CD8-positive, alpha-beta memory T cell (primary cell): ENCODE results near the gene SULT1C2. TPM values are rescaled to one million over a fixed set of nuclear protein-coding genes. Genes with fewer than 3 reads are reported as not detected.

Experiments
- CTCF ChIA-PET: fragments of 350-600 bp; sonication (Branson Sonifier 250); formaldehyde crosslinking; loops from one replicate; lab custom pipeline; 2021; ENCODE audit warnings: antibody characterized with exemption; lab: Charles Lee
- POLR2A ChIA-PET: fragments of 350-600 bp; sonication (Branson Sonifier 250); formaldehyde crosslinking; loops from one replicate; lab custom pipeline; 2021; ENCODE audit warnings: antibody characterized with exemption; lab: Charles Lee
- DNase-seq, 5 donors: peaks; one replicate each; pipeline versions ENCODE4 v3.0.0 to v3.0.0-alpha.2; 2020 to 2022; ENCODE audit warnings: mixed read lengths in 1 of 5
- H3K27ac ChIP-seq: one replicate; pipeline ENCODE4 v1.7.0; 2013; ENCODE audit warnings: low read depth, mild to moderate bottlenecking, low read length, moderate library complexity
- H3K27me3 ChIP-seq: 2 replicates; pipeline ENCODE4 v1.7.0; 2013; ENCODE audit warnings: low read length, mild to moderate bottlenecking; ENCODE audit not compliant: insufficient read depth, poor library complexity, severe bottlenecking
- H3K36me3 ChIP-seq: 2 replicates; pipeline ENCODE4 v1.7.0; 2013; ENCODE audit warnings: mild to moderate bottlenecking, low read length, moderate library complexity; ENCODE audit not compliant: insufficient read depth
- H3K4me1 ChIP-seq: 2 replicates; pipeline ENCODE4 v1.7.0; 2013; ENCODE audit warnings: mild to moderate bottlenecking, low read length, moderate library complexity; ENCODE audit not compliant: insufficient read depth
- H3K4me3 ChIP-seq: 2 replicates; pipeline ENCODE4 v1.7.0; 2013; ENCODE audit warnings: mild to moderate bottlenecking, low read length
- H3K9me3 ChIP-seq: 2 replicates; pipeline ENCODE4 v1.7.0; 2013; ENCODE audit warnings: mild to moderate bottlenecking, low read length
- H3K27ac Mint-ChIP-seq, 8 donors: one replicate each; pipeline ENCODE4 v1.8.0; 2020 to 2021; ENCODE audit warnings: mixed read lengths in 8 of 8, mild to moderate bottlenecking in 6 of 8, inconsistent platforms in 3 of 8, moderate library complexity in 3 of 8
- H3K27me3 Mint-ChIP-seq, 2 donors: one replicate each; pipeline ENCODE4 v1.8.0; 2020 to 2021; ENCODE audit warnings: mixed read lengths in 2 of 2, mild to moderate bottlenecking in 1 of 2, moderate library complexity in 1 of 2
- H3K36me3 Mint-ChIP-seq, 3 donors: one replicate each; pipeline ENCODE4 v1.8.0; 2020 to 2021; ENCODE audit warnings: mixed read lengths in 3 of 3, inconsistent platforms in 1 of 3, mild to moderate bottlenecking in 1 of 3
- H3K4me1 Mint-ChIP-seq, 3 donors: one replicate each; pipeline ENCODE4 v1.8.0; 2020 to 2021; ENCODE audit warnings: mixed read lengths in 3 of 3, inconsistent platforms in 1 of 3, mild to moderate bottlenecking in 1 of 3
- H3K4me3 Mint-ChIP-seq, 7 donors: one replicate each; pipeline ENCODE4 v1.8.0; 2020 to 2021; ENCODE audit warnings: mixed read lengths in 7 of 7, mild to moderate bottlenecking in 6 of 7, moderate library complexity in 4 of 7, inconsistent platforms in 2 of 7
- H3K9me3 Mint-ChIP-seq, 5 donors: one replicate each; pipeline ENCODE4 v1.8.0; 2020 to 2022; ENCODE audit warnings: mixed read lengths in 5 of 5, mild to moderate bottlenecking in 3 of 5, moderate library complexity in 2 of 5, inconsistent platforms in 1 of 5
- polyA plus RNA-seq: library from polyadenylated mRNA; unstranded; fragments of 300-500 nt; fragmentation: Illumina TruSeq; gene quantifications from one replicate; pipeline ENCODE4 v1.2.3, GENCODE V29; 2021
- total RNA-seq, 2 experiments: library from RNA; stranded (reverse); gene quantifications; one replicate each; pipeline ENCODE4 v1.2.3, GENCODE V29; 2021

Gene SULT1C2
- total and polyA plus RNA-seq, 3 experiments from 2014 or later = not detected

DNA sequence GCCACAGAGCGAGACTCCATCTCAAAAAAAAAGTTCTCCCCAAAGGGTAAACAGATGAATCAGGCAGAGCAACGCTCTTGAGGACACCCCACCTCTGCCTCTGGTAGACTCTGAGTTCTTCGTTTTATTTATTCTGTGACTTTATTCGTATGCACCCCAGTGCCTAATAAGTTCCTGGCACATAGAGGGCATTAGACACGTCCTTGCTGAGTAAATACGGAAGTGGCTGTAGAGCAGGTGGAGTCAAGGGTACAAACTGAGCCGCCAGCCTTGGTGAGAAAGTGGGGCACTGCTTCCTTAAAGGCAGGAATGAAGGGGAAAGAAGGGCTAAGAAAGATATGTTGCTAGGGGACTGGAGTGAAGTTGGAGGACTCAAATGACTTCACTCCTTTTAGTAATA lies 12.9 kb downstream of the SULT1C2 start:
- Mint-ChIP-seq H3K4me3 (no peak overlapping the region), H3K36me3 (no peaks in the 10 kb centered on the region), H3K4me1 (no peaks in the 10 kb centered on the region), H3K27me3 (peaks cover 4 to 6% of the 10 kb centered on the region in 2 donors), H3K27ac (no peak overlapping the region), H3K9me3 (peaks cover 0 to 2% (median 0%) of the 10 kb centered on the region in 5 donors)
- no peak for DNase-seq
- POLR2A ChIA-PET = no interaction called here
- Histone ChIP-seq H3K36me3 (no peaks in the 10 kb centered on the region), H3K4me1 (no peaks in the 10 kb centered on the region), H3K9me3 (no peaks in the 10 kb centered on the region), H3K27ac (no peak overlapping the region), H3K4me3 (no peak overlapping the region), H3K27me3 (no peaks in the 10 kb centered on the region)
- CTCF ChIA-PET = no interaction called here

DNA sequence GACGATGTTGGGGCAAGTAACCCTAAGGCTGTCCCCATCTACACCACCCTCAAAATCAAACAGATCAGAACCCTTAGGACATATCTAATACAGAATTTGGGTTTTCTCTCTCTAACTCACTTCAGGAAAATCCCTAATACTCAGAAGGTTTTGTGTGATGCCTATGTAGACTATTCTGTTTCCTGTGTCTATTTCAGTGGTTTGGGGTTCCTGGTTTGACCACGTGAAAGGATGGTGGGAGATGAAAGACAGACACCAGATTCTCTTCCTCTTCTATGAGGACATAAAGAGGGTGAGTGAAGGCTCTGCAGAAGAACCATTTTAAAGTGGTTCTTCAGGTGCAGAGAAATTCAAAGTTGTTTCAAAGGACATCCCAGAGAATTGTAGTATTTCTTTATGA lies 16.3 kb downstream of the SULT1C2 start:
- no peaks in the 10 kb centered on the region for H3K9me3 ChIP-seq
- ChIA-PET POLR2A (no interaction called here), CTCF (no interaction called here)
- no peaks in the 10 kb centered on the region for H3K4me1 ChIP-seq
- Mint-ChIP-seq H3K4me1 (no peaks in the 10 kb centered on the region), H3K4me3 (no peak overlapping the region), H3K36me3 (no peaks in the 10 kb centered on the region), H3K9me3 (peaks cover 0 to 2% (median 0%) of the 10 kb centered on the region in 5 donors), H3K27me3 (peaks cover 1 to 22% of the 10 kb centered on the region in 2 donors), H3K27ac (no peak overlapping the region)
- no peaks in the 10 kb centered on the region for H3K36me3 ChIP-seq
- H3K27me3 ChIP-seq = no peaks in the 10 kb centered on the region
- no peak overlapping the region for H3K4me3 ChIP-seq
- H3K27ac ChIP-seq = no peak overlapping the region
- DNase-seq = no peak

DNA sequence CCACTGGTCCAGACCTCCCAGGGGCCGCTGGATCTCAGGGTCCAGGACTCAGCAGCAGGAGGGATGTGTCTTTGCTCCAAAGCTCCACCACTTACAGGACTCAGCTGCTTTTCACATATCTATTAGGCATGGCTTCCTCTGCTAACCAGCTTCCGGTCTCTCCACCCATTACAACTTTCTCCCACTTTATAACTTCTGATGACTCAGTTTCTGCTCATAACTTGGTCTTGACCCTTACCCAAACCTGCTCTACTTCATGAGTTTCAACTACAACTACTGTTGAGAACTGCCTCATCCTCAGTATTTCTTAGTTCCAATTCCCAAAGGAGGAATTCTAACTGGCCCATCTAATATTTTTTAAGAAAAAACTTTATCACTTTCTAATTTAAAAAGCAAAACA lies 17.2 kb downstream of the SULT1C2 start:
- Histone ChIP-seq H3K36me3 (no peaks in the 10 kb centered on the region), H3K4me3 (no peak overlapping the region), H3K9me3 (no peaks in the 10 kb centered on the region), H3K27me3 (no peaks in the 10 kb centered on the region), H3K27ac (no peak overlapping the region), H3K4me1 (no peaks in the 10 kb centered on the region)
- H3K36me3 Mint-ChIP-seq = no peaks in the 10 kb centered on the region
- POLR2A ChIA-PET = no interaction called here
- H3K27me3 Mint-ChIP-seq = peaks cover 1 to 21% of the 10 kb centered on the region in 2 donors
- H3K4me3 Mint-ChIP-seq = no peak overlapping the region
- DNase-seq = no peak
- no peaks in the 10 kb centered on the region for H3K4me1 Mint-ChIP-seq
- CTCF ChIA-PET = no interaction called here
- no peak overlapping the region for H3K27ac Mint-ChIP-seq
- peaks cover 0 to 2% (median 0%) of the 10 kb centered on the region in 5 donors for H3K9me3 Mint-ChIP-seq

DNA sequence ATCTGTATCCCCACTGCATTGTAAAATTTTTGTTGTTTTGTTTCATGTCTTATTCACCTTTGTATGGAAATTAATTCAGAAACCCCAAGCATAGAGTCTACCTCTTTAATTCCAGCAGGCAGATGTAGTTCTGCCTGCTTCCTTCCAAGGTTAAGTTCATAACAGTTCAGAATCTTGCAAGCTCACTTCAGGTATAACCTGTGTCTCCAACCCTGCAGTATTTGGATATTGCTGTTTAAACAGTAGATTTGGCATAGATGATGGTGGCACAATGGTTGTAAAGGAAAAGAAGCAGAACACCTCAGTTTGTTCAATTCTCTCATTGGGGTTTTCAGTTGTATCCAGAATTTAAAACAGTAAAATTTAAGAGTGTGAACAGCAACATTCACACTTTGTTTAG lies 21.2 kb downstream of the SULT1C2 start:
- ChIA-PET POLR2A (no interaction called here), CTCF (no interaction called here)
- Mint-ChIP-seq H3K27ac (no peak overlapping the region), H3K27me3 (peaks cover 5 to 25% of the 10 kb centered on the region in 2 donors), H3K4me3 (no peak overlapping the region), H3K4me1 (no peaks in the 10 kb centered on the region), H3K36me3 (no peaks in the 10 kb centered on the region), H3K9me3 (peaks cover 0 to 2% (median under 1%) of the 10 kb centered on the region in 5 donors)
- Histone ChIP-seq H3K4me3 (no peak overlapping the region), H3K36me3 (no peaks in the 10 kb centered on the region), H3K27me3 (no peaks in the 10 kb centered on the region), H3K9me3 (no peaks in the 10 kb centered on the region), H3K27ac (no peak overlapping the region), H3K4me1 (no peaks in the 10 kb centered on the region)
- DNase-seq = no peak

DNA sequence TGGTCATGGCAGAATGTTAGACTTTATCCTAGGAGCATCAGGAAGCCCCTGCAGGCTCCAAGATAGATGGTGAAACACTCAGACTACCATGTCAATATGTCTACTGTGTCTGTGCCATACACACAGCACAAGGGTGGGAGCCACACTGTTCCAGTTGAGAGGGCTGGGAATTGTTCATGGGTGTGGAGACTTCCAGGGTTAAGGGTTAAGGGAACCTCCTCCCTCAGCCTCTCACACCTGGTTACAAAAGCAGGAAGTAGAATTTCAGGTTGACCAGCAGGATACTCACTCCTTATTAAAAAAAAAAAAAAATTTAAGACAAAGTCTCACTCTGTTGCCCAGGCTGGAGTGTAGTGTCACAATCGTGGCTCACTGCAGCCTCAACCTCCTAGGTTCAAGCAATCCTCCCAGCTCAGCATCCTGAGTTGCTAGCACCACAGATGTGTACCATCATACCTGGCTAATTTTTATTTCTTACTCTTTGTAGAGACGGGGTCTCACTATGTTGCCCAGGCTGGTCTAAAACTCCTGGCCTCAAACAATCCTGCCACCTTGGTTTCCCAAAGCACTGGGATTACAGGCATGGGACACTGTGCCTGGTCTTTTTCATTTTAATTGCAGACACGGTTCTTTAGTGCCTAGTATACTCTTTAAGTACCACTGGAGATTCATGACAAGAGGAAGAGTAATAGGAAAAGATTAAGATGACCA lies 26.0 kb downstream of the SULT1C2 start:
- POLR2A ChIA-PET = no interaction called here
- peaks cover 0 to 2% (median 1%) of the 10 kb centered on the region in 5 donors for H3K9me3 Mint-ChIP-seq
- no peak overlapping the region for H3K4me3 Mint-ChIP-seq
- no peak overlapping the region for H3K27ac Mint-ChIP-seq
- H3K36me3 Mint-ChIP-seq = no peaks in the 10 kb centered on the region
- Histone ChIP-seq H3K4me3 (no peak overlapping the region), H3K27me3 (no peaks in the 10 kb centered on the region), H3K27ac (no peak overlapping the region), H3K36me3 (no peaks in the 10 kb centered on the region), H3K4me1 (no peaks in the 10 kb centered on the region), H3K9me3 (no peaks in the 10 kb centered on the region)
- H3K4me1 Mint-ChIP-seq = no peaks in the 10 kb centered on the region
- CTCF ChIA-PET = no interaction called here
- H3K27me3 Mint-ChIP-seq = peaks cover 9 to 10% of the 10 kb centered on the region in 2 donors
- DNase-seq = no peak

DNA sequence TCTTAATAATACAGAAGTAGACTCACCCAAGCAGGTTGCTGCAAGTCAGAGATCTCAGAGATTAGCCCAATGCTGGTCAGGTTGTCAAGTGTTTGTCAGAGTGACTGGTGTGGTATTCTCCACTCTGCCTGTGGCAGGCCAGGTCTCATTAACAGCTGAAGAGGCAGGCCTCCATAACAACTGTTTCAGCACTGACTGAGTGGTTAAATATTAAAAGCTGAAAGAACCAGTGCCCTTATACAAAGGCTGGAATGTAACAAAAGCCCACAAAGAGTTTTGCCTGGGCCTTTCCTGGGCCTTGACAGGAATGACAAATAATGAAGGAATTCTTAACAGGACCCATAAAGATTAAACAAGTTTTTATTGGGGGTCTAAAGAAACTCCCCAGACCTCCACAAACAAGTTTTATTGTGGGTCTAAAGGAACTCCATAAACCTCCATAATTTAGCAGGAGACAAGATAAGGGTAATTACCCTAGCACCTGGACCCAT lies 26.8 kb downstream of the SULT1C2 start:
- no peaks in the 10 kb centered on the region for H3K36me3 Mint-ChIP-seq
- Histone ChIP-seq H3K36me3 (no peaks in the 10 kb centered on the region), H3K27ac (no peak overlapping the region), H3K27me3 (no peaks in the 10 kb centered on the region), H3K9me3 (no peaks in the 10 kb centered on the region), H3K4me1 (no peaks in the 10 kb centered on the region), H3K4me3 (no peak overlapping the region)
- H3K27ac Mint-ChIP-seq = no peak overlapping the region
- ChIA-PET CTCF (no interaction called here), POLR2A (no interaction called here)
- no peaks in the 10 kb centered on the region for H3K4me1 Mint-ChIP-seq
- H3K27me3 Mint-ChIP-seq = peaks cover 9 to 10% of the 10 kb centered on the region in 2 donors
- DNase-seq = no peak
- H3K4me3 Mint-ChIP-seq = no peak overlapping the region
- peaks cover 0 to 2% (median 0%) of the 10 kb centered on the region in 5 donors for H3K9me3 Mint-ChIP-seq

DNA sequence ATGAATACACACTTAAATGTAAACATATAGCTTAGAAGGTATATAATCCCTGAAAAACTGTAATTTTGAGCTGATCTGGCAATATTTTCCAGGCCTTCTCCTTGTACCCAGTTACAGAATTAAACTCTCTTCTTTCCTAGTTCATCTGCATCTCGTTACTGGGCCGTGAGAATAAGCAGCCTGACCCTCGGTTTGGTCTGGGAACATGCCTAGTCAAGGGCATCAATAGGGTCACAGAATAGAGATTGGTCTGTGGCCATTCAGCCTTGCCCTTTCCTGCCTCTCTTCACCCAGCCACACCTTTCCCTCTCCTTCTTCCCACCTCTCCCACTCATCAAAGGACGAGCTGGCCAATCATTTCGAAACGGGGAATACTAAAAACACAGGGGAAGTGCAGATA lies 27.3 kb downstream of the SULT1C2 start:
- H3K9me3 Mint-ChIP-seq = peaks cover 0 to 2% (median 0%) of the 10 kb centered on the region in 5 donors
- no peaks in the 10 kb centered on the region for H3K4me1 ChIP-seq
- no peak overlapping the region for H3K4me3 ChIP-seq
- CTCF ChIA-PET = no interaction called here
- no peaks in the 10 kb centered on the region for H3K36me3 ChIP-seq
- H3K9me3 ChIP-seq = no peaks in the 10 kb centered on the region
- no peak for DNase-seq
- H3K27me3 ChIP-seq = no peaks in the 10 kb centered on the region
- no peaks in the 10 kb centered on the region for H3K36me3 Mint-ChIP-seq
- no peak overlapping the region for H3K27ac ChIP-seq
- no peaks in the 10 kb centered on the region for H3K4me1 Mint-ChIP-seq
- H3K4me3 Mint-ChIP-seq = no peak overlapping the region
- H3K27me3 Mint-ChIP-seq = peaks cover 9 to 10% of the 10 kb centered on the region in 2 donors
- POLR2A ChIA-PET = no interaction called here
- H3K27ac Mint-ChIP-seq = no peak overlapping the region

DNA sequence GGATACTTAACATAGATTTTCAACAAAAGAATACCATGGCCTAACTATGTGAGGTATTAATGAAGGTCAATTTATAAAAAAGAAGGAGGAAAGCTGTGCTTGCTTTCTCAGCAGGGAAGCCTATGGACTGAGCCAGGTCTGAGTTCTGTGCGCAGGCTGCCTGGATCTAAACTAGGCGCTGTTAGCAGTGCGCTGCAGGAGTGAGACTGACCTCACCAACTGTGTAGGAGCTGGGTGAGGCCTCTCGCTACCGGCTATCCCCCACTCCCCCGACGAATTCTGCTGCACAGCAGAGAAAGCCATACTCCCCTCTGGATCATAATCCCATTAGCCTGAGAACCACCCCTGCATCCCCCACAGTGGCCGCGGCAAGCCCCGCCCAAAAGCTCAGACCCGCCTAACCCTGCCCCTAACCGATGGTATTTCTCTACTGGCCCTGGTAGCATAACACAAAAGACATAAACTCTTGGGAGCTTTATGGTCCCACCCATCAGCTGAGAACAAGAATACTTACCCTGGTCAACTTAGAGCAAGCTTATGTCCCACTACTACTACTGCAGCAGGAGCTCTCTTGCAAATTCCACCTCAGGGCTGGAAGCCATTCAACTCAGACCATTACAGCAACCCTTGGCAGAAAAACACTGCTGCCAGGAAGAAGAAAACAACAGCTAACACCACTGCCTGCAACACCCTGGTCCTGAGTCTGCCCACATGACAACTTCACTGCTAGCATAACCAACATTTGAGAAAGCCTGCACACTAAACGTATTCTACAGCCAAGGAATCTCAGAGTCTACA lies 28.0 kb downstream of the SULT1C2 start:
- Histone ChIP-seq H3K36me3 (no peaks in the 10 kb centered on the region), H3K27ac (no peak overlapping the region), H3K9me3 (no peaks in the 10 kb centered on the region), H3K27me3 (no peaks in the 10 kb centered on the region), H3K4me1 (no peaks in the 10 kb centered on the region), H3K4me3 (no peak overlapping the region)
- H3K36me3 Mint-ChIP-seq = no peaks in the 10 kb centered on the region
- DNase-seq = no peak
- CTCF ChIA-PET = no interaction called here
- POLR2A ChIA-PET = no interaction called here
- peaks cover 8 to 17% of the 10 kb centered on the region in 2 donors for H3K27me3 Mint-ChIP-seq
- H3K4me3 Mint-ChIP-seq = no peak overlapping the region
- H3K4me1 Mint-ChIP-seq = no peaks in the 10 kb centered on the region
- H3K27ac Mint-ChIP-seq = no peak overlapping the region
- peaks cover 0 to 2% (median 0%) of the 10 kb centered on the region in 5 donors for H3K9me3 Mint-ChIP-seq
